AG09309 (cell line): ENCODE data around the gene S100A13.

Source experiments
- DNase-seq: peaks from one replicate; pipeline ENCODE4 v3.0.0-alpha.2; 2010; ENCODE audit warnings: low read depth
- H3K4me3 ChIP-seq: 2 replicates; pipeline ENCODE4 v1.5.1; 2011; ENCODE audit warnings: mild to moderate bottlenecking, low read depth, low read length, moderate library complexity; ENCODE audit not compliant: control insufficient read depth
- CTCF ChIP-seq: IDR thresholded peaks from 2 replicates; pipeline ENCODE4 v1.5.1; 2011; ENCODE audit warnings: mild to moderate bottlenecking, low read depth, low read length, inconsistent platforms; ENCODE audit not compliant: insufficient read depth, control insufficient read depth; ENCODE audit errors: missing control alignments

The S100A13 gene

DNA sequence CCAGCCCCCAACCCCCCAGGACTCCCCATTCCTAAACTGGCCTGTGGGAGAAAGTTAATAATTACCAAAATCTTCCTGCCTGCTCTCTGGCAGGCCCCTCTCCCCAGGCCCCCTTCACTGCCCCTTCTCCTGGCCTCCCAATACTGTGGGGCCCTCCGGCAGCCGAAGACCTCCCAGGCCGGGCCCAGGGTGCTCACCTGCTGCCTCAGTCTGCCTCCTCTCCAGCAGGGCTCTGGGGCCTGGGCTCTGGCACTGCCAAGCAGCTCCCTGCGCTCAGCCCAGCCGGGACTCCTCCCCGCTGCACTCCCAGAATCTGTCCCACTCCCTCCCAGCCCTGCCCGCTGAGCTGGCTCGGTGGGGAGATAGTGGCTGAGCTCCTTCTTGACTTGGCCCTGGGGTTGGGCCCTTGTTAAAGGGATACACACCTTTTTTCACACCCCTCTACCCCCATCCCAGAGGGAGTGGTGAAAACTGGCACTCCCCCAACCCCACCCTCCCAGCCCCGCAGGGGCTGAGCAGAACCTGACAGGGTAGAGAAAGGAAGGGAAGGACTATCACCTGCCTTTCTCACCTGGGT lies 14.5 kb downstream of the S100A13 start, which contains the start of gene S100A16:
Gene S100A16, minus strand, starts transcription at position 383 of the 577 bp plus-strand sequence. CDS start 4,986 bp downstream, outside the sequence.
- H3K4me3 ChIP-seq = peak within 1 kb of the TSS; percentile 69
- DNase-seq = no peak
- TF ChIP-seq CTCF = no peak

GRCh38 chr1:153612111-153612754 lies 15.1 kb downstream of the S100A13 start:
- no peak for DNase-seq
- H3K4me3 ChIP-seq = peak overlapping the region; percentile 69
- TF ChIP-seq CTCF = no peak

DNA sequence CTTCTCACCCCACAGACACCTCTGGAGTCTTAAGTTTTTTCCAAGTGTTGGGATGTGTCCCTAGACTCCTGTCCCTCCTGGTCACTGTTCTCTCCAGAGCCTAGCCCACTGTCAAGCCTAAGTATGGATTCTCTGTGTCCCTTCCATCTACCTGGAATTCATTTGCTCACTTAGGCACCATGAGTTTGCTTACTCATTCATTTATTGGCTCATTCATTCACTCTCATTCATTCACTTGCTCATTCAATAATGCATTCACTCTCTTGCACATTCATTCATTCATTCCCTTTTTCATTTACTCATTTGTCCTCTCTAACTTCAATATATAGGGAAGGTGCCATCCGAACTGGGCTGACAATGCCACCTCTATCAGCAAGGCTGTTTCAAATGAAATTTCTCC lies 15.9 kb downstream of the S100A13 start:
- no peak for DNase-seq
- no peak for TF ChIP-seq CTCF
- peak overlapping the region; percentile 69 for H3K4me3 ChIP-seq

- no peak for DNase-seq
- H3K4me3 ChIP-seq = peak overlapping the region; percentile 69
- TF ChIP-seq CTCF = no peak
Observed at GRCh38 chr1:153610811-153611301, 16.4 kb downstream of the S100A13 start.

- peak overlapping the region; percentile 69 for H3K4me3 ChIP-seq
- no peak for DNase-seq
Observed at GRCh38 chr1:153610334-153610733, 17.0 kb downstream of the S100A13 start.

GRCh38 chr1:153609585-153609907 lies 17.8 kb downstream of the S100A13 start:
- no peak for TF ChIP-seq CTCF
- no peak for DNase-seq
- peak overlapping the region; percentile 3 for H3K4me3 ChIP-seq

More at GRCh38 chr1:153610334-153610733, 17.0 kb downstream of the S100A13 start:
- no peak for TF ChIP-seq CTCF
